Nephron (organoid): ENCODE data around the gene VPREB3.

ENCODE experiments used
- H3K27ac Mint-ChIP-seq, 3 experiments: 2 replicates each; pipeline ENCODE4 v1.8.0; 2020; ENCODE audit warnings: mixed read lengths in 3 of 3, mild to moderate bottlenecking in 2 of 3, moderate library complexity in 1 of 3
- H3K27me3 Mint-ChIP-seq: 2 replicates; pipeline ENCODE4 v1.8.0; 2021; ENCODE audit warnings: low read depth, mild to moderate bottlenecking, moderate library complexity, mixed read lengths
- H3K36me3 Mint-ChIP-seq: 2 replicates; pipeline ENCODE4 v1.8.0; 2020; ENCODE audit warnings: low read depth, mixed read lengths
- H3K4me1 Mint-ChIP-seq: 2 replicates; pipeline ENCODE4 v1.8.0; 2020; ENCODE audit warnings: mixed read lengths
- H3K4me3 Mint-ChIP-seq, 3 experiments: 2 replicates each; pipeline ENCODE4 v1.8.0; 2020; ENCODE audit warnings: mild to moderate bottlenecking in 3 of 3, mixed read lengths in 3 of 3, moderate library complexity in 2 of 3
- H3K9me3 Mint-ChIP-seq: 2 replicates; pipeline ENCODE4 v1.8.0; 2020; ENCODE audit warnings: mixed read lengths
- CTCF ChIP-seq, 3 experiments: fragments of 200-600 bp; sonication (generic); IDR thresholded peaks; one replicate each; pipeline ENCODE4 v1.5.0; 2021; ENCODE audit warnings: antibody characterized with exemption in 3 of 3; ENCODE audit not compliant: unreplicated experiment in 3 of 3

Gene VPREB3

GRCh38 chr22:23754220-23754919 lies at the start of gene VPREB3:
Gene VPREB3, minus strand, starts transcription at chr22:23754425. Its CDS starts 62 bp downstream, at chr22:23754363.
- no peaks in the 10 kb centered on the region for H3K27me3 Mint-ChIP-seq
- no peaks in the 10 kb centered on the region for H3K9me3 Mint-ChIP-seq
- no peaks in the 10 kb centered on the region for H3K36me3 Mint-ChIP-seq
- H3K4me3 Mint-ChIP-seq = peak within 1 kb of the TSS; percentile 52 to 72 (median 68)
- peak within 1 kb of the TSS in 2 of 3 experiments; percentile 14 to 51 for H3K27ac Mint-ChIP-seq
- TF ChIP-seq CTCF (IDR thresholded peaks at IDR 0.05; ENCODE audit: unreplicated experiment in 3 of 3) = no peak
- H3K4me1 Mint-ChIP-seq = peaks cover 12% of the 10 kb centered on the region

GRCh38 chr22:23803001-23803819 lies 49.0 kb upstream of the VPREB3 start:
- H3K4me1 Mint-ChIP-seq = peaks cover 9% of the 10 kb centered on the region
- peaks cover 86% of the 10 kb centered on the region for H3K36me3 Mint-ChIP-seq
- H3K27ac Mint-ChIP-seq = peak overlapping the region; percentile 49 to 73 (median 63)
- H3K4me3 Mint-ChIP-seq = peak overlapping the region in 1 of 3 experiments; percentile 19
- H3K9me3 Mint-ChIP-seq = no peaks in the 10 kb centered on the region
- no peak for TF ChIP-seq CTCF (IDR thresholded peaks at IDR 0.05; ENCODE audit: unreplicated experiment in 3 of 3)
- H3K27me3 Mint-ChIP-seq = no peaks in the 10 kb centered on the region

- H3K27me3 Mint-ChIP-seq = no peaks in the 10 kb centered on the region
- peaks cover 9% of the 10 kb centered on the region for H3K4me1 Mint-ChIP-seq
- H3K4me3 Mint-ChIP-seq = no peak overlapping the region
- H3K36me3 Mint-ChIP-seq = peaks cover 84% of the 10 kb centered on the region
- no peaks in the 10 kb centered on the region for H3K9me3 Mint-ChIP-seq
- no peak overlapping the region for H3K27ac Mint-ChIP-seq
- TF ChIP-seq CTCF (IDR thresholded peaks at IDR 0.05; ENCODE audit: unreplicated experiment in 3 of 3) = no peak
These were observed 47.7 kb upstream of the VPREB3 start for GRCh38 chr22:23801886-23802377.

GRCh38 chr22:23801238-23801821 lies 47.1 kb upstream of the VPREB3 start:
- Mint-ChIP-seq H3K27me3 (no peaks in the 10 kb centered on the region), H3K27ac (no peak overlapping the region), H3K4me3 (no peak overlapping the region), H3K36me3 (peaks cover 86% of the 10 kb centered on the region), H3K4me1 (peaks cover 13% of the 10 kb centered on the region), H3K9me3 (no peaks in the 10 kb centered on the region)
- TF ChIP-seq CTCF (IDR thresholded peaks at IDR 0.05; ENCODE audit: unreplicated experiment in 3 of 3) = no peak

GRCh38 chr22:23800297-23801237 lies 46.3 kb upstream of the VPREB3 start:
- Mint-ChIP-seq H3K4me1 (peaks cover 17% of the 10 kb centered on the region), H3K27me3 (no peaks in the 10 kb centered on the region), H3K36me3 (peaks cover 85% of the 10 kb centered on the region), H3K9me3 (no peaks in the 10 kb centered on the region), H3K4me3 (no peak overlapping the region), H3K27ac (no peak overlapping the region)
- no peak for TF ChIP-seq CTCF (IDR thresholded peaks at IDR 0.05; ENCODE audit: unreplicated experiment in 3 of 3)
